GM19395 (cell line): ENCODE results near the gene ALPL.
"Not testable (repeated sequence)": the region's sequence is repeated elsewhere in the genome, so short reads cannot be mapped to it uniquely, and the experiment has no call there.

Source experiments
- ATAC-seq: cut with Tn5 transposase; IDR thresholded peaks from one replicate; pipeline ENCODE4 v1.9.1; 2021; ENCODE audit warnings: mild to moderate bottlenecking, moderate library complexity; ENCODE audit not compliant: unreplicated experiment

The ALPL gene

DNA sequence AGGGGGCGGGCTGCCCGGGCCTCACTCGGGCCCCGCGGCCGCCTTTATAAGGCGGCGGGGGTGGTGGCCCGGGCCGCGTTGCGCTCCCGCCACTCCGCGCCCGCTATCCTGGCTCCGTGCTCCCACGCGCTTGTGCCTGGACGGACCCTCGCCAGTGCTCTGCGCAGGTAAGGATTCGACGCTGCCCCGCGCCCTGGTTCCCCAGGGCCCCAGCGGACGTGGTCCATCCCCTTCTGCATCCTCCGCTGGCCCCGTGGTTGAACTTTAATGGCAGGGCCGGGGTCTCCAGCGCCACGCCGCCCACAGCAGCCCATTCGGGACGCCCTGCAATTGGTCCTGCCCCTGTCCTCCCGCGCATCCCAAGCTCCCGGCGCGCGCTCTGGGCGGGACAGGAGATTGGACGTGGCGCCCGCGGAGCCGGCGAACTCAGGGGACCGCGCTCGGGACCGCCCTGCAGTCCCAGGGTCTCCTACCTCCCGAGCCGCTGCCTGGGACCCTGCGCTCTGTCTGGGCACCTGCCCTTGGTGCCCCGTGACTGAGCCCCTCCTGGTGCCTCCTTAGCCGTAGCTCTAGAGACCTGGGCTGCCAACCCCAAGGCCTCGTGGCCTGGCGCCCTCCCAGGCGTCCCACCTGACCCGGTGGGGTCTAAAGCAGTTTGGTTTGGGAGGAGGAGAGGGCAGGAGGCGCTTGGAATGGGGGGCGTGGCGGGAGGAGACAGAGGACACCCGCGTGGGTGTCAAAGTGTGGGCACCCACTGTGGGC is at the start of gene ALPL:
ALPL (plus strand) TSS at position 73 of the 762 bp plus-strand sequence. CDS start 44,659 bp downstream, outside the sequence.
- ATAC-seq, result no peak

DNA sequence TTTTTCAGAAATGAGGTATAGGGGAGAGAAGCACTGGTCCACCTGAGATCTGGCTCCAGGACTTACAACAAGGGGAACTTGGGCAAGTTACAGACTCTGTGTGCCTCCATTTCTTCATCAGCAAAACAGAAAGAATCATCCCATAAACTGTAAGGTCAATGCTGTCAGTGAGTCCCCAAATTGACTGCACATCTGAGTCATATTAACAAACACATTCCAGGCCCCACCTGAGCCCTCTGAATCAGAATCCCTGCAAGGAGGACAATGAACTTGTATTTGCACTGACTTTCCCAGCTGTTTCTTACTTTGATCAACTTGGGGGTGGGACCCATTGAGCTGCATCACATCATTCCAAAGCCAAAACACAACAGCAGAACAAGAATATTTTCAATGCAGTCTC is 44.1 kb upstream of the ALPL start:
- not testable (repeated sequence) for ATAC-seq

DNA sequence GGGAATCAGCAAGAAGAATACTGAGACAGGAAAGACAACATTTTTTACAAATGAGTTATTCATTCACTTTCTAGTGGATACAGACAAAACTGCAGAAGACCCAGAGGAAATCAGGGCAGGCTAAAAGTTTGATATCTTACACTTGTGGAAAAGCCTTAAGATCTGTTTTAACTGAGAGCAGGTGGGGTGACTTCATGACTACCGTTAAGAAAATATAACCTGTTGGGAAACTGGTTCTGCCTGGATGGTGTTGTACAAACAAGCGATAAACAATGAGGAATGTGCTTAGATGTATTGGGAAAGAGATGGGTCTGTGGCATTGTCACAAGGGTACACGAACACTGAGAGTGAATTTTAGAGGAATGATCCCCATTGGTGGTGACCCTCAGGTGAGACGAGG is 41.3 kb upstream of the ALPL start:
- not testable (repeated sequence) for ATAC-seq

DNA sequence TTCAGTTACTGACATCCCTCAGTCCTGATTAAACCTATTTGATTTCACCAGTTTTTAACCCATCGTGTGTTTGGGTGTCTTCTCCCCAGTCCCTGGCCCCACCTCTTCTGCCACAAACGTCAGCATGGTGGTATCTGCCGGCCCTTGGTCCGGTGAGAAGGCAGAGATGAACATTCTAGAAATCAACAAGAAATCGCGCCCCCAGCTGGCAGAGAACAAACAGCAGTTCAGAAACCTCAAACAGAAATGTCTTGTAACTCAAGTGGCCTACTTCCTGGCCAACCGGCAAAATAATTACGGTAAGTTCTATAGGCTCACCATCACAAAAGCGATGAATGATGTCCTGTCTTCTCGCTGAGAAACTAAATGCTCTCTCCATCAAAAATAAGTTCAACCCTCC is 40.6 kb upstream of the ALPL start:
- no peak for ATAC-seq

DNA sequence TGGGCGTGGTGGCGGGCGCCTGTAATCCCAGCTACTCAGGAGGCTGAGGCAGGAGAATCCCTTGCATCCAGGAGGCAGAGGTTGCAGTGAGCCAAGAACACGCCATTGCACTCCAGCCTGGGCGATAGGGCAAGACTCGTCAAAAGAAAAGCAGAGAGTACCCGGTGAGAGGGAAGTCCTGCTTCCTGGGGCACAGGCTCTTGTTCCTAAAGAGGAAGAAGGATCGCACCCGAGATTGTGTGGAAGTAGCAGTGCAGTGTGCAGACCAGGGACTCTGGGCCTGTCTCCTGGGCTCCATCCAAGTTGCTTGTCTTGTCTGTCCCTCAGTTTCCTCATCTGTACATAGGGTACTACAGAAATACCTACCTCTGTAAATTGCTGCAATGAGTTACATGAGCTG is 39.6 kb upstream of the ALPL start:
- ATAC-seq, result no peak

DNA sequence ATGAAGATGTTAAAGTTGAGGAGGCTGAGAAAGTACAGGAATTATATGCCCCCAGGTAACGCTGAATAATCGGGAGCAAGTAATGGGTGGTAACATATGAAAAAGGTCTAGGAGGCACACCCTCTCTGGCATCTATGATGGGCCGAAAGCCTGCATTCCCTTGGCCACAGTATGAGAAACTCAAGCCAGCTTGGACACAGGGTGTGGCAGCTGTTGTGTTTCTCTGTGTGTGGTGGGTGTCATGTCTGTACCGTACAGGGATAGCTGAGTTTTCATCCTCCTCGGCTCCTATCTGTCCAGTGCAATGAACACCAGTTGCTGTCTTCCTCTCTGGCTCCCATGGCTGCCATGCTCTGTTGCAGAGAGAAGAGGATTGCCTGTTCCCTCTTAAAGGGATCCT is 36.4 kb upstream of the ALPL start:
- no peak for ATAC-seq

DNA sequence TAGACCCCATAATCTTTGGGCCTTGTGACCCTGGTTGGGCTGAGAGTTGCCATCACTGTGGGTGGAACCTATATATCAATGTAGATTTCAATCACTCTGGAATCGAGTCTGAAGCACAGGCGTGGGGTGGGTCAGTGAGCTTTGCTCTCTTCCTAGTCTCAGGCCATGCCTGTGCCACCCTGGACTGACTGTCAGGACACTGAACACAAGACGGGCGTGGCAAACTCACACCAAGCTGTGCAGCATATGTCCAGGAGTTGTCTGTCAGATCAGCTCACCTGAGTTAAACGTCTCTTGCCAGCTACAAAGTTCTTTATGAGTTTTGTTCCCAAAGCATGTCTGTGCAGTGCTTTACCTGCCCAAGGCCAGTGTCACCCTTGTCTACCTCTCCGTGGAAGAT is 30.9 kb upstream of the ALPL start:
- no peak for ATAC-seq

DNA sequence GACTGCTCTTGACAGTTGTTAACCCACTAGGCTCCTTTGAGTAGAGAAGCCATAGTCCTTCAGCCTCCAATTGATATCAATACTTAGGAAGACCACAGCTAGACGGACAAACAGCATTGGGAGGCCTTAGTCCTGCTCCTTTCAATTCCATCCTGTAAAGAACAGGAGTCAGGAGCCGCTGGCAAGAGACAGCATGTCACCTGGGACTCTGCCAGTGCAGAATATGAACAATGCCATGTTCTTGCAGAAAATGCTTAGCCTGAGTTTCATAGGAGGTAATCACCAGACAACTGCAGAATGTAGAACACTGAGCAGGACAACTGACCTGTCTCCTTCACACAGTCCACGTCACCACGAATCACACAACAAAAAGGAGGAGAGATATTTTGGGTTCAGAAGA is 25.3 kb upstream of the ALPL start:
- ATAC-seq, result not testable (repeated sequence)

DNA sequence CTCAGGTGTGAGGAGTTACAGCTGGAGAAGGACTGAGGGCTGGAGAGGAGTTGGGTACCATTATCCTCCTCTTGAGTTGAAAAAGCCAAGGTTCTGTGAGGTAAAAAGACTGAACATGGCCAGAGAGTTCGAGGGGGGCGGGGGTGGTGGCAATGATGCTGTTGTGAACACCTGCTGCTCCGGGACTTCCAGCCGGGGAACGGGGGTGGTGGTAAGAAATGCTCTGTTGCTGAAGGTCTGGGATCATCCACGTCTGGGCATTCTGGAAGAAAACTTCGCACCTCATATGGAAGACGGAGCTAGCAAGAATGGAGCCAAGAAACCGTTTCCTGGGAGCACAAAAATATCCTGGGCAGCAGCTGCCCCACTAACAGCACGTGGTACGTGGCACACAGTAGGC is 20.1 kb upstream of the ALPL start:
- no peak for ATAC-seq

DNA sequence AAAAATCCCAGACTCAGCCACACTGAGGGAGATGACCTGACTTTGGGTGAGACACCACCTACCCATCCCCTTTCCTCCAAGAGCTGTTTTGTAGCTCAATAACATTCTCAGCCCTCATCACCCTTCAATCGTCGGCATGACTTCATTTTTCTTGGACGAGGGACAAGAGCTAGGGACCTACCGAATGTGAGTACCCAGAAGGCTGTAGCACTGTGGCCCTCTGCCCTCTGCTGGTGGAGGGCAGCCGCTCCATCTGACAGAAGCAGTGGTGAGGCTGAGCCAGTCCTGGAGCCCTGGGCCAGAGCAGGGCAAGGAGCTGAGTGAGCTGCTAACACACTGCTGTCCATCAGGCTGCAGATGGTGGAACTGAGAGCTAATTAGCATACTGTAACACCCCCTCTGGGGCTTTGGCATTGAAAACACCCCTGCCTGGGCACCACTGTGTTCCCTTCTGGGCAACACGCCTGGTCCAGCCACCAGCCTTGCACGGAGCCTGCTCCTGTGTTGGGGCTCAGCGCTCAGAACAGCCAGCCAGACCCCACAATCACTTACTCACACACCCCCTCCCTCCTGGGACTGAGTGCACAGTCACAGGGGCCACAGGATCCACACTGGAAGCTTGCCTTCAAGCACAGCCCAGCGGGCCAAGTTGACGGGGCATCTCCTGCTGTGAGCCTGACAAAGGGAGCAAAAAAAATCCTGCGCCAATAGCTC is 18.3 kb upstream of the ALPL start:
- ATAC-seq, result no peak

DNA sequence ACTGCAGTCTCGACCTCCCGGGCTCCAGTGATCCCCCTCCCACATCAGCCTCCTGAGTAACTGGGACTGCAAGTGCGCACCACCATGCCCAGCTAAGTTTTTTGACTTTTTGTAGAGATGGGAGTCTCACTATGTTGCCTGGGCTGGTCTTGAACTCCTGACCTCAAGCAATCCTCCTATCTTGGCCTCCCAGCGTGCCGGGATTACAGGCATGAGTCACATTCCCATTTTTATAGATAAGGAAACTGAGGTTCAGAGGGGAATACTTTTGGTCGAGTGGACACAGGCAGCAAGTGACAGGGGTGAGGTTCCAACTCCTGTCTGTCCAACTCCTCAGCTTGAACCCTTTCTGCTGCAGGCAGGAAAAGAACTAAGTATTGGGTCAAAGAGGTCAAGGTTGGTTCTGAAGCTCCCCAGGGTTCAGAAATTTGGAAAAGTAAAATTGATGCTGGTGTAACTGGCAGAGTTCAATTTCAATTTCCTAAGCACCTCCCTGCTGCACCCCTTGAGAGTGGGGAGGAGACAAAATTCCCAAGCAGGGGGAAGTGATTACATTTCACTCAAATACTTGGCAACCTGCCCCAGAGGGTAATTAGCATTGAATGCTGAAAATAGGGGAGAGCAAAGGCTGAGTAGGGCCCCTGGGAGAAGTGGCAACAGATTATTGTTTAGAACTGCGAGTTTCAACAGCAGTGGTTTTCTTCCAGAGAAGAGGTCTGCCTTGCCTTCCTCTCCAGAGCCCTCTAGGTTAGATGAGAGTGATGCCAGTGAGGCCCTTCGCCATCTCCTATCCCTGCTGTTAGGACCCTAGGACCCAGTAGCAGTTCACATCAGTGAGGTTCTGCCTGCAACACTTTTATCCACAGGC is 17.5 kb upstream of the ALPL start:
- no peak for ATAC-seq

DNA sequence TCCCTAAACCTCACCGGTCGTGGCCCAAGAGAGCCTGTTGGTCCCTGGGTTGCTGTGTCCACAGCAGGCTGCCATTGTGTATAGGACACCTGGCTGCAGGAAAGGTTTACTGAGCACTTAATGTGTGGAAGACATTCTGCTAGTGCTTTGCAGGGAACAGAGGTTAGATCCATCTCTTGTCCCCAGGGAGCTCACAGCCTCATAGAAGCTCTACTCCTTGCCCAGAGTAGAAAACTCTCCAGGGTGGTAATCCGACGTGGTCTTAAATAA is 16.9 kb upstream of the ALPL start:
- ATAC-seq, result no peak

DNA sequence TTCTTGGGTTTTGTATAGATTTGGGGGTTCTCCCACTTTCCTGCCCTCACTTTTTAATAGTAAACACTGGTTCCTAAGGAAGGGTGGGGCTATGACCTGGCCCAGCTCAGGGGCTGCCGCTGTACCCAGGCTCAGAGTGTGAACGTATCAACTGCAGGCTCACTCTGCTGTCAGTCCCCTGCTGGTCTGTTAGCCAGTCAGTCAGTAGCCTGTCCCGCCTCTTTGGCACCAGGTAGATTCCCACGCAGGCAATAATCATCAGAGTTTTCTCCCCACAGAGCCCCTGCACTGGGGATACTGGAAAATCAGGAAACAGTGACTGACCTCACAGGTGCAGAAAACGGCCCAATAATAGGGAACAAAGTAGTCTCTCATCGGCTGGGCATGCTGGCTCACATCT is 15.0 kb upstream of the ALPL start:
- no peak for ATAC-seq

DNA sequence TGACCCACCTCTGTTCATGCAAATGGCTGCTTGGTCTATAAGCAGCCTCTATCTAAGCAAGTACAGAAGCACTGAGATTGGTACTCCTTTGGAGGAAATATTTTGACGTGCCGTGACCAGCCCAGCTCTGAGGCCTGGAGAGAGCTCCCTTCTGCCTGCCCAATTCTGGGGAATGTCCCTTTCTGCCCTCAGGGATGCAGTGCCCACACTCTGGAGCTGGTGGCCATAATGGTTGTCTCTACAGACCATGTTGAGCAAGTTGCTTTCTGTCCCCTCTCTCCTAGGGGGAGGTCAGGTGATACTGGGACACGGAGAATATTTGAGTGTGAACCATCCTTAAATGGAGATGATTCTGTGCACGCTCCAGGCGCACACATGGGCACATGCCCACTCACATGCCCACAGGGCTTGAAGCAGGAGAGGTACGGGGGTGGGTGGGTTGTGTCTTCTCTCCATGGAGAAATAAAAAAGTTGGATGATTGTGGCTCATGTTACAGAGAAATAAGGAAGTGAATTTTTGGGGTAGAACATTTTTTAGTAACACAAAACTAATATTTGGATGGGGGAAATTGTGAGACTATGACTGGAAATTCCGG is 13.9 kb upstream of the ALPL start:
- no peak for ATAC-seq

DNA sequence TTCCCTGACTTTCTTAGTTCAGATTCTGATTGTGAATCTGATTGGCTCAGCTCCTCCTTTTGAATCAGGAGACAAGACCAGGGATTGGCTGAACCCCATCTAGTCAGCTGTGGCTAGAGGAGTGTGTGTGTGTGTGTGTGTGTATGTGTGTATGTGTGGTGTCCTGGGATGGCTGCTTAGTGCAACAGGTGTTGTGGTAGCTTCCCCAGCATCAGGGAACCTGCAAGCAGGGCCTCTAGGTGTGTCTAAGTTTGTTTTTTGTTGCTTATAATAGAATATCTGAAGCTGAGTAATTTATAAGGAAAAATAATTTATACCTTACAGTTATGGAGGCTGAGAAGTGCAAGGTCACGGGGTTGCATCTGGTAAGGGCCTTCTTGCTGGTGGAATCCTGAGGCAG is 13.2 kb upstream of the ALPL start:
- no peak for ATAC-seq

DNA sequence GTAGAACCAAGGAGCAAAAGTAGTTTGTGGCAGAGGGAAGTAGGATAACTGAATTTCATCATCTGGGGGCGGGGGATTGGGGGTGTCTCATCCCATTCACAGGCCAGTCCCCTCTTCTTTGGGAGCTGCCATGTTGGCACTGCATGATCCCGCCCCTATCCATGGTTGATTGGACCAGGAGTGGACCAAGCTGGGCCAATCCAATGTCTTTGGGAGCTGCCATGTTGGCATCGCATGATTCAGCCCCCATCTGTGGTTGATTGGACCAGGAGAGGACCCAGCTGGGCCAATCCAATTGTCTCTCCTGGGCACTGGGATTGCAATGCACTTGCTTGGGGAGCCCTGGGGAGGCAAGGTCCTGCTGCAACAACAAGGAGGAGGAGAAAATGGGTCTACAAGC is 12.3 kb upstream of the ALPL start:
- ATAC-seq, result no peak

DNA sequence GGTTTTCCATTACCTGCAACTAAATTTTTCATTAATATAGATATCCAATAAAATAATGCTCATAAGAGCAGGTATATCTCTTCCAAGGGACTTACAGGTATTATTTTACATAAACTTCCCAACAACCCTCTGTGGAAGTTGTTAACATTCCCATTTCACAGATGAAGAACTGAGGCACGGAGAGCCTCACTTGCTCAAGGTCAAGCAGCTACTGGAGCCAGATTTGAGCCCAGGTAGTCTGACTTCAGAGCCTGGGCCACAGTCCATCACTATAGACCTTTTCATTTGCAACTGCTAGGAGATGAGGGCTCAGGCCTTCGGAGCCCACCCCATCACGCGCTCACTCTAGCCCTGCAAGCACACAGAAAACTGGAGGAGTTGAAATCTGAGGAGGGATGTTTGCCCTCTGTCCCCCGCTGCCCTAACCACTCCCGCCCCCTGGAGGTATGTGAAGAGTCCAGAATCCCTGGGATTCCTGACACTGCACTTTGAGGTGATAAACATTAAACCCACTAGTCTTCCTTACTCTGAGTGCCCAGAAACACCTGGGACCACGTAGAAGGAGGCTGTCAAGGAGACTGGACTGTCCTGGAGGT is 11.7 kb upstream of the ALPL start:
- no peak for ATAC-seq

DNA sequence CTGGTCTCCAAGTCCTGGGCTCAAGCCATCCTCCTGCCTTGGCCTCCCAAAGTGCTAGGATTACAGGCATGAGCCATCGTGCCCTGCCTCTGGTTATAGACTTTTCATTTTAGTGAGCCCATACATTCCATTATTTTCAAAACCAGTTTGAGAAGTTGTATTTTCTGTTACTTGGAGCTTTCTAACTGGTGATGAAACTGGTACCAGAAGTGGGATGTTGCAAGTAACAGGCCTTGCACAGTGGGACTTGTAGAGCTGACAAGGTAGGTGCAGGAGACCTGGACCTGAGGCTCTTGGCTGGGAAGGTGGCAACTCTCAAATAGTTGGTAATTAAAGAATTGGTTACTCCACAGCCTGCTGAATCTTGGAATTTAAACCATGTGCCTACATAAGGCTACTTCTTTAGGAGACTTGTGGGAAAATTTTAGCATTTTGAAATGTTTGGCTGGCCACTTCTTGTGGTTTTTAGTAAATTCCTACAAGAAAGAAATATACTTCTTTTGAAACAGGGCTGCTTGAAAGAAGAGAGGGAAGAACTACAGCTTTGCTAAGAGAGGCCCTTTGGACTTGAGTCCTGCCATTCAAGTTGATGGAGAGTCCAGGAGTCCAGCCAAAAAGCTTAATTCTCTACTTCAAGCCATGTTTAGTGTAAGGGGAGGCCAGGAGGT is 9.8 kb upstream of the ALPL start:
- no peak for ATAC-seq

DNA sequence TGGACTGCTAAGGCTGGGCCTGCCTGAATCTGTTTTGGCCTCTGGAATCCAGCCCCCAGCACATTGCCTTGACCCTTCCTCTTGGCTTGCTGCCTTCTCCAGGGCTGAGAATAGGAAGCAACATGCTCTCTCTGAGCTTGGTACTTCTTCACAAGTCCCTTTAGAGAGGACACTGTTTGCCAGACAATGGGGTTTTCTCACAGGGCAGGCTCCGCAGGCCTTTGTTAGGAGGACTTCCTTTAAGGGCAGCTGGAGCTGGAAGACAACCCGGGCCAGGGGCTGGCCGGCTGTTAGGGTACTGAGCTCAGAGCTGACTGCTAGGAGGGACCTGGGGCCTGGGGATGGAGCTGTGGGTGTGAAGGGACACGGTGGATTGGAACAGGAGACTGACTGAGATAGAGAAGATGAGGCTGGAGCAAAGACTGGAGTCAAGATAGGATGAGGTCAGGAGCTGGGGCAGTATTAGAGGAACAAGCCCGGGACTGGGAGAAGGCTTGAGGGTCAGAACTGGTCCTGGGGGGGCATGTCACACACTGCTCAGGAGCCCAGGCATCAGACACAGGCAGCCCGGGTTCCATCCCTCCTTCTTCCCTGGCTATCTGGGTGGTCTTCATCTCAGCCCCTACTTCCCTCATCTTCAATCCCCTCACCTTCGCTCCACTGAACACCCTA is 5.4 kb upstream of the ALPL start:
- no peak for ATAC-seq

DNA sequence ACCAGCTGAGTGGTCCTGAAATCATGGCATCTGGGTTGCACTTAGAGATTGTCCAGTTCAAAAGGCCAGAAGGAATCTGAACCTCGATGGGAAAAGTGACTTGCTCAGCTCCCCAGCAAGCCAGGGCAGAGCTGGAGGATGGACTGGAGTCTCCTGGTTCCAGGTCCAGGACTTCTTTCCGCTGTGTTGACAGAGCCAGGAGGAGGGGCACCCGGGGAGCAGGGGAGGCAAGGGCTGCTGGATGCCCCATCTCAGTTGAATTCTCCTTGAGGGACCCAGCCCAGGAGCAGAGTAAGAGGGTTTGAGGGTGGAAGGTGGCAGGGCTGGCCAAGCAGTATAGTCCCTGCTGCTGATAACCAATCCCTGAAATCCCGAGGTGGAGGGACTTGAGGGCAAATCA is 2.4 kb upstream of the ALPL start:
- no peak for ATAC-seq
